ENCODE data around the gene DCUN1D2.

GRCh38 chr13:113507505-113508345, 17.2 kb upstream of the DCUN1D2 start:
- TF ChIP-seq POLR2A (IDR thresholded peaks at IDR 0.05) (no peak), POLR2AphosphoS5 (IDR thresholded peaks at IDR 0.05) (no peak)
- TF ChIP-seq, protein P1, sequence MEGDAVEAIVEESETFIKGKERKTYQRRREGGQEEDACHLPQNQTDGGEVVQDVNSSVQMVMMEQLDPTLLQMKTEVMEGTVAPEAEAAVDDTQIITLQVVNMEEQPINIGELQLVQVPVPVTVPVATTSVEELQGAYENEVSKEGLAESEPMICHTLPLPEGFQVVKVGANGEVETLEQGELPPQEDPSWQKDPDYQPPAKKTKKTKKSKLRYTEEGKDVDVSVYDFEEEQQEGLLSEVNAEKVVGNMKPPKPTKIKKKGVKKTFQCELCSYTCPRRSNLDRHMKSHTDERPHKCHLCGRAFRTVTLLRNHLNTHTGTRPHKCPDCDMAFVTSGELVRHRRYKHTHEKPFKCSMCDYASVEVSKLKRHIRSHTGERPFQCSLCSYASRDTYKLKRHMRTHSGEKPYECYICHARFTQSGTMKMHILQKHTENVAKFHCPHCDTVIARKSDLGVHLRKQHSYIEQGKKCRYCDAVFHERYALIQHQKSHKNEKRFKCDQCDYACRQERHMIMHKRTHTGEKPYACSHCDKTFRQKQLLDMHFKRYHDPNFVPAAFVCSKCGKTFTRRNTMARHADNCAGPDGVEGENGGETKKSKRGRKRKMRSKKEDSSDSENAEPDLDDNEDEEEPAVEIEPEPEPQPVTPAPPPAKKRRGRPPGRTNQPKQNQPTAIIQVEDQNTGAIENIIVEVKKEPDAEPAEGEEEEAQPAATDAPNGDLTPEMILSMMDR (IDR thresholded peaks at IDR 0.05), result no peak

Measured in breast epithelium (tissue), 3 donors.